Measurements from ENCODE around the gene SLC25A47.
"Not testable (repeated sequence)": the region's sequence is repeated elsewhere in the genome, so short reads cannot be mapped to it uniquely, and the experiment has no call there.

SLC25A47 gene

DNA sequence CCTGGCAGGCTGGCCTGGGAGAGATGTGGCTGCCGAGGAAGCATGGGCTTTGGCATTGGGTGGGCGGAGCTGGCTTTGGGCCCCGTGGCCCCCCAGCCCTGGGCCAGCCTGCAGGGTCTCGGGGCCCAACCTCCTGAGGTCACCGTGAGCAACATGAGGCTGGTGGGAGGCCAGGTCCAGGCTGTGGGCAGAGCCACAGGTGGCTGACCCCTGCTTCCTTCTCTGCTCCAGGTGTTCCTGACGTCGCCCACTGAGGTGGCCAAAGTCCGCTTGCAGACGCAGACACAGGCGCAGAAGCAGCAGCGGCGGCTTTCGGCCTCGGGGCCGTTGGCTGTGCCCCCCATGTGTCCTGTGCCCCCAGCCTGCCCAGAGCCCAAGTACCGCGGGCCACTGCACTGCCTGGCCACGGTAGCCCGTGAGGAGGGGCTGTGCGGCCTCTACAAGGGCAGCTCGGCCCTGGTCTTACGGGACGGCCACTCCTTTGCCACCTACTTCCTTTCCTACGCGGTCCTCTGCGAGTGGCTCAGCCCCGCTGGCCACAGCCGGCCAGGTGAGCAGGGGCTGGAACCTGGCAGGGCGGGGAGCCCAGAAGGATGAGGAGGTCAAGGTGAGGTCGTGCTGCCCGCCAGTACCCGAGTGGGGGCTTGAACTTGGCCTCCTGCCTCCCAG lies 5.5 kb downstream of the SLC25A47 start:
- DNase-seq, result no peak

DNA sequence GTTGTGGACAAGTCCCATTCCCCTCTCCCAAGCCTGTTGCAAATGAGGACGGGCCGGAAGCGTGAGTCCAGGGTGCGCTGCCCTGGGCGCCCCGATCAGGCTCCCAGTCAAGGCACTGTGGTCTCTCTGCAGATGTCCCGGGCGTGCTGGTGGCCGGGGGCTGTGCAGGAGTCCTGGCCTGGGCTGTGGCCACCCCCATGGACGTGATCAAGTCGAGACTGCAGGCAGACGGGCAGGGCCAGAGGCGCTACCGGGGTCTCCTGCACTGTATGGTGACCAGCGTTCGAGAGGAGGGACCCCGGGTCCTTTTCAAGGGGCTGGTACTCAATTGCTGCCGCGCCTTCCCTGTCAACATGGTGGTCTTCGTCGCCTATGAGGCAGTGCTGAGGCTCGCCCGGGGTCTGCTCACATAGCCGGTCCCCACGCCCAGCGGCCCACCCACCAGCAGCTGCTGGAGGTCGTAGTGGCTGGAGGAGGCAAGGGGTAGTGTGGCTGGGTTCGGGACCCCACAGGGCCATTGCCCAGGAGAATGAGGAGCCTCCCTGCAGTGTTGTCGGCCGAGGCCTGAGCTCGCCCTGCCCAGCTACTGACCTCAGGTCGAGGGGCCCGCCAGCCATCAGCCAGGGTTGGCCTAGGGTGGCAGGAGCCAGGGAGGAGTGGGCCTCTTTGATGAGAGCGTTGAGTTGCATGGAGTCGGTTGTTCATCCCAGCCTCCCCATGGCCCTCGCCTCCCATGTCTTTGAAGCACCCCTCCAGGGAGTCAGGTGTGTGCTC lies 6.3 kb downstream of the SLC25A47 start:
- no peak for DNase-seq

DNA sequence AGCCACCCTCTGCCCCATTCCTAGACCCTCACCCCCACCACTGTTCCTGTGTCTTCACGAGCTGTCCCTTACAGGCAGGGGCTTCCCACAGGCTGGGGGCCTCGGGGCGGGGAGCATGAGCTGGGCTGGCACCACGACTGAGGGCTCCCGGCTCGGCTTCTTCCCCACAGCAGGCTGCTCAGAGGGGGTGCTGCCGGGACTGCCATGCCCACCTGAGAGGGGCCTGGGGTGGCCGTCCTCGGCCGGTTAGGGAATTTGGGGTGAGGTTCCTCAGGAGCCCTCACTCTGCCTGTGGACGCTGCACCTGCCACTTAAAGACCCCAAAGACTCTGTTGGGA lies 6.8 kb downstream of the SLC25A47 start:
- DNase-seq, result no peak

DNA sequence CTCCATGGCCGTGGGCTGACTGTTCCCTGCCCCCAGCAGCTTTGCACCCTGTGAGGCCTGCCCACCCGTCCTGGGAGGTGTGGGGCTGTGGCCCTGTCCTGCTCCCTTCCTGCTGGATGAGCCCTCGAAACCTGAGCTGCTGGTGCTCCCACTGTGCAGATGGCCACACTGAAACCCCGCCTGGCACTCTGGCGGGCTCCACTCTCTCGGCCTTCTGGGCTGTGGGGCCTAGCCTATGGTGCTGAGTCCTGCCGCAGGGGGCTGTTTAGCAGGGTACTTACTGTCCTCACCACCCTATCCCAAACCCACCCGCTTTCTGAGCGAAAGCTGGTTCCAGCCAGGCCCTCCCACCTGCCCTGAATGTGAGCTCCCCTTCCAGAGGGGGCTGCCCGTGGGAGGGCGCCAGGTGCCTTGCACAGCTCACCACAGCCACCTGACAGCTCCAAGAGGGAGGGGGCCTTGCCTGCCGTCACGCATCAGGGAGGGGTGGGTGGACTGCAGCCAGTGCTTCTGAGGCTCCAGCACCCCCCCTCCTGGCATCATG lies 7.3 kb downstream of the SLC25A47 start:
- DNase-seq, result no peak

DNA sequence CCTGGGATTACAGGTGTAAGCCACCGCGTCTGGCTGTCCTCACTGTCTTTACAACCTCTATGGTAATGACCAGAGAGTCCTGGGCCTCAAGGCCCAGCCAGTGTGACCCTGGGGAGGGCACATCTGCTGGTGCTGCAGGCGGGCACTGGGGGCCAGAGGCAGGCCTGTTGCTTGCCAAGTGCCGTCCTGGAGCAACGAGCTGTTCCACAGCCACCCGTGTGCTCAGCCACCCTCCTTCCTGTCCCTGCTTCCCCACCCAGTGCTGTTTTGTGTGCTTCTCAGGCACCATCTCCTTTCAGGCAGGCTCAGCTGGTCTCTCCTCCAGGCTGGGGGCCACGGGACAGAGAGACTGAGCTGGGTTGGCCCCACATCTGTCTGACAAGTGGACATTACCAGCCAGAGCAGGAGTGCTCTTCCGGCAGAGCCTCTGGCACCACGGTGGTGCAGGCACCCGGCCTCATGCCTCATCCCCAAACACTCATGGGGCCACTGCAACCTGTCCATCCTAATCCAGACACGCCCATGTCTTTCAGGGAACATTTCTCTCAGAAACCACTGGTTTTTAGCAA lies 9.0 kb downstream of the SLC25A47 start:
- DNase-seq, result no peak

DNA sequence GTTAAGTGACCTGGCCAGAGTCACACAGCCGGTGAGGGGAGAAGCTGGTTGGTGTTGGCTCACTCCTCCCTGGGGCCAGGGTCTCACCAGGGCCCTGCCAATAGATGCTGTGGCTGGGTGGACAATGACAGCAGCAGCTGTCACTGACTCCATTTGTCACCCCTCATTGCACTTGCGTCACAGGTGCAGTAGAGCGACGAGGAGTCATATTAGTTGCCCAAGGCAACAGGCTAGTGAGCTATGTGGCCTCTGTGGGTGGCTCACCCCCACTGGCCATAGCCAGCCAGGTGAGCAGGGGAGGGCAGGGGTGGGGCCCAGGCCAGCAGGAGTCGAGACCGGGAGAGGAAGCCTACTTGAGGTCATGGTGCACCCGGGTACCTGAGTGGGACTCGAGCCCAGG lies 9.7 kb downstream of the SLC25A47 start:
- no peak for DNase-seq

DNA sequence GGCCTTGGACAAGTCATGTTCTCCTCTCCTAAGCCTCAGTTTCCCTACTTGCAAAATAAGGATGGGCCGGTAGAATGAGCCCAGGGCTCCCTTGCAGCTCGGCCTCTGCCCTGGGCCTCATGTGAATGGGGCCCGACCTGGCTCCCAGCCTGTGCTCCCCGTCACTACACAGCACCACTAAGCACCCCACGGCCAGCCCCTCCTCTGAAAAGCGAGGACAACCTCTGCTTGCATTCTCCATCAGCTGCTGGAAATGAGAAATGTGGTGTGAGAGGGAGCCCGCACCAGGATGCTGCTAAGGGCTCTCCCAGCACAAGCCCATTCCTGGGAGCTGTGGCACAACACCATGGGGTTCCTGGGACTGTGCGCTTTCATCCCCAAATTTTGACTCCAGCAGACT lies 10.2 kb downstream of the SLC25A47 start:
- no peak for DNase-seq

DNA sequence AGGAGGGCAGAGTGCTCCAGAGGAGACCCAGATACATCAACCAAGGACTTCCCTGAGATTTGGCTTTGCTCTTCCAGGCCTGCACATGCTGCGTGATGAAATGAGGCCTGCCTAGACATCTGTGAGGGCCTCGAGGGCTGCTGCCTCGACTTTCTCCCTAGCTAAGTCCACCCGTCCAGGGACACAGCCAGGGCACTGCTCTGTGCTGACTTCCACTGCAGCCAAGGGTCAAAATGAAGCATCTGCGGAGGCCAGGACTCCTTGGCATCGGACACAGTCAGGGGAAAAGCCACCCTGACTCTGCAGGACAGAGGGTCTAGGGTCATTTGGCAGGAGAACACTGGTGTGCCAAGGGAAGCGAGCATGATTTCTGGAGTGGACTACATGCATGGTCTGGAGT lies 10.7 kb downstream of the SLC25A47 start:
- no peak for DNase-seq

DNA sequence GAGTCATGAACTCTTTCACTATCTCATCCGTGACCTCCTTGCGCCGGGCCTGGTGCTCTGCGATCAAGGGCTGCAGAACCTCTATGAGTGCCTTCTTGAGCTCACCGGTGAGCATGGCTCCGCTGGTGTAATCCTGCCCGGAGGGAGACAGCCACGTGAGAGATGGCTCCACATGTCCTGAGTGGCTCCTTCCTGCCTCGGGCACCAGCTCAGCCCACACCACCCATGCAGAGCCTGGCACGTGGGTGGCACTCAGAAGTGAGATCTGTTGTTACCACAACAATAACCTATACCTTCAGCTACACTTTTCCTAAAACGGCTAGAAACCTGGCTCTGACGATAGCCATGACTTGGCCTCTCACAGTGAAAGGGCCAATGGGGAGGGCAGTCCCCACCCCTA lies 11.8 kb downstream of the SLC25A47 start:
- no peak for DNase-seq

DNA sequence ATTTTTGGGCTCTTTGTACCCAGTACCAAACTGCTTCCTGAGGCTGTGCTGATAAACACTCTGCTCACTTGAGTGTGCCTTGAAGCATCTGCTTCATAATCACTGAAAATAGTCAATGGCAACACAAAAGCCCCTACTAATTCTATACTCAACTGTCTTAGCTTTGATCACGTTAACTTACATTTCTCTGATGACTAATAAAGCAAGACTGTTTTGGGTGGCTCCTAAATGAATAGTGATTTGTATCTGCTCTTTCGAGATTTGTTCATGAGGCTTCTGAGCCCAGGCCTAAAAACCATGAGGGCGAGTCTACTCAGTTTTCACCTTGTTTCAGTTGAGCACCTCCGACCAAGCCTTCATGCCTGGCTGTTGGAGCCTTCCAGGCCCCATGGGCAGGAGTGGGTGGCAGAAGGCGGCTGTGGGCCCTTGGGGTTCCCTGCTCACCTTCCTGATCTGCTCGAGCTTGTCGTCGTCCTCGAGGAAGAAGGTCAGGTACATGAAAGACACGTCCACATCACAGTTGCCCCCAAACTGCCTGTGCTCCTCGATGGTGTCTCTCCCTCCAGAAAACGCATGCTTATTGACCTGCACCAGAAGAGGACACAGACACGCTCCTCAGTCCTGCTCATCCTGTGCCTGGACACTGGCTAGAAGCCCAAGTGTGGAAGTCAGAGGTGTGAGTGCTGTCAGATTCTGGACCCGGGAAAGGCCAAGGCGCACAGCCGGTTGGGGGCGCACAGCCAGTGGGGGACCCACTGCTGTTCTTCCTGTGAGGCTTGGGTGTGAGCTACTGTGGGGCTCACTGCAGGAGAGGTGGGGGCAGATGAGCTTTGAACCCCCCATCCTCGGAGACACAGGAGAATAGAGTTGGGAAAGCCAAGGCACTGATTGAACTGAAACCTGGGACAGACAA lies 13.7 kb downstream of the SLC25A47 start:
- no peak for DNase-seq

DNA sequence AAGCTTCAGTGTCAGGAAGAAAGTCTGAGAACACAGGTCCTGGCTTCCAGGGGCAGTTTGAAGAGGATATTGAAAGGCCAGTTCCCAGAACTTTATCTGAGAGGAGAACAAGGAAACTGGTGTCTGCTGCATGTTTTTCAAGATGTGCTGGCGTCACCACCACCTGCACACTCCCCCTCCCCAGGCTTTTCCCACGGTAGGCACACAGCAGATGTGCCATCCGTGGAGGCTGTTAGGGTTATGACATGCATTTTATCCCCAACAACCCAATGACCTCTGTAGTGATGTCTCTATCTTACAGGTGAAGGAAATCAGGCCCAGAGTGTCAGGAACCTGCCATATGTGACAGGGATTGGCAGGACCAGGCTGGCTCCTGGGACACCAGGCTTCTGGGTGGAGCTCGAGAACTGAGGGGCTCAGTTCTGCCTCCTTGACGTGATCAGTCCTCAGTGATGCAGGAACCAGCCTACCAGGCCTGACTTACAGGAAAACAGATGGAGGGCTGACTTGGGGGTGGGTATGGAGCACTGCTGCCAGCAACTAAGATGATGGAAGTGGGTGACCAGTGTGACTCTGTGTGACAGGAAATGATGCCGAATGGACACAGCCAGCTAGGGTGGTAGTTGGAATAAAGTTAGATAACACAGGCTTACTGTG lies 16.8 kb downstream of the SLC25A47 start:
- DNase-seq, result no peak

DNA sequence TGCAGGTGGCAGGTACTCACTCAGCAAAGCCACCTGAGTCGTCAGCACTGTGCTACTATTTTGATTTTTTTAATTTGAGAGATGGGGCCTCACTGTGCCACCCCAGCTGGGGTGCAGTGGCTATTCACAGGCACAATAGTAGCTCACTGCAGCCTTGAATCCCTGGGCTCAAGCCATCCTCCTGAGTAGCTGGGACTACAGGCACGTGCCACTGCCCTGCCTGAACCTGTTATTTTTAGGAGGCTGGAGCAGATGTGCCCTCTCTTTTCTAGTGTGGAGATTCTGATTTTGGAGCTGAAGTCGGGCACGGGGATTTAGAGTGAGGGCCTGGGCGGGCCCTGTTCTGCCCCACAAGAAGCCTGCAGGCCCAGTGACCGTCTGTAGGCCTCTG lies 17.3 kb downstream of the SLC25A47 start:
- DNase-seq, result no peak

DNA sequence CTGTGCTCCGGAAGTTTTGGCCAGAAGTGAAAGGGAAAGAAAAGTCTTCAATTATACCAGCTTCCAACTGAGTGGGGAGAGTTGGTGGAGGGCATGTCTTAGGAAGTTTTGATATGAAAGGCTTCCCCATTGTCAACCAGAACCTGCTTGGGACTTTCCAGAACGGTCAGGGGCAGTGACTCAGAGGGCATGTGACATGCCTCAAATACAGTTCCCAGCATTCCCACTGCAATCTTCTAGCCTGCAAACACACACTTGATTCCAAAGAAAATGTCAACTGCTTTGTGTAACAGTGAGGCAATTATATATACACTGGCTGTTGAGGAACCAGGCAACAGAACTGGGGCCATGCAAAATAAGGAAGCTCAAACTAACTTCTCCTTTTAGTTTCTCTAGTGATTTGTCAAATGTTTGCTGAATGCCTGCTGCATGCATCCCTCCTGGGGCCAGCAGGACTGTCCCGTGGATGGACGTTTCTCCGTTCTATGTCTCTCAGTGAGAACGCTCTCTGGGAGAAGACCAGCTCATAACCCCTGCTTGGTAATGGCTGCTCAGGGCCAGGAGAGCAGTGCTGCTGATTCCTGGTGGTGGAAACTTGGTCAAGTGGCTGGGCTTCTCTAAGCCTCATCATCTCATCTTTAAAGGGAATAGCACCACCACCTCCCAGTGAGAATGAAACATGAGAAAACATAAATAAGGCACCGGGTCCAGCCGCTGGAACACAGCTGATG lies 18.3 kb downstream of the SLC25A47 start:
- no peak for DNase-seq

DNA sequence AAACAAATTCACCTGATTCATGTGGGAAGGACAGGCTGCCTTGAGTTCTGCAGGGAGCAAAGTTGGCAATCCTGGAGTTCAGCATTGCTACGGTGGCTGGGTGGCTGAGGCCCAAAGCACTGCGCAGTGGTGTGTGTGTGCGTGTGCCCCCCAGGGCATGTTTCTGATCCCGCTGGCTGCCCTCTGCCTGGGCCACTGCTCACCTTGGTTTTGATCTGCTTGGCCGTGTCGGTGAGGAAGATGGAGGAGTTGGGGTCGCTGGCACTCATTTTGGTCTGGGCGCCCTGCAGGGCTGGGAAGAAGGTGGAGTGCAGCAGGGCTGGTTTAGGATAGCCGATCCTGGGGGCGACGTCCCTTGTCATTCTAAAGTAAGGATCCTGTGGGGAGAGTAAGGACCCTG lies 19.1 kb downstream of the SLC25A47 start:
- DNase-seq, result no peak

DNA sequence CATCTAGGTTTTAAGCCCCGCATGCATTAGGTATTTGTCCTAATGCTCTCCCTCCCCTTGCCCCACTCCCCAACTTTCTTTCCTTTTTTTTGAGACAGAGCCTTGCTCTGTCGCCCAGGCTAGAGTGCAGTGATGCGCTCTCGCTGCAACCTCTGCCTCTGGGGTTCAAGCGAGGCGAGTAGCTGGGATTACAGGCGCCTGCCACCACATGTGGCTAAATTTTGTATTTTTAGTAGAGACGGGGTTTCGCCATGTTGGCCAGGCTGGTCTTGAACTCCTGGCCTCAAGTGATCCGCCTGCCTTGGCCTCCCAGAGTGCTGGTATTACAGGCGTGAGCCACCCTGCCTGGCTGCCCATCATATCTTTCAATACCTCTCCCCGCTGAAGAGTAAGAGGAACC lies 19.7 kb downstream of the SLC25A47 start:
- not testable (repeated sequence) for DNase-seq

DNA sequence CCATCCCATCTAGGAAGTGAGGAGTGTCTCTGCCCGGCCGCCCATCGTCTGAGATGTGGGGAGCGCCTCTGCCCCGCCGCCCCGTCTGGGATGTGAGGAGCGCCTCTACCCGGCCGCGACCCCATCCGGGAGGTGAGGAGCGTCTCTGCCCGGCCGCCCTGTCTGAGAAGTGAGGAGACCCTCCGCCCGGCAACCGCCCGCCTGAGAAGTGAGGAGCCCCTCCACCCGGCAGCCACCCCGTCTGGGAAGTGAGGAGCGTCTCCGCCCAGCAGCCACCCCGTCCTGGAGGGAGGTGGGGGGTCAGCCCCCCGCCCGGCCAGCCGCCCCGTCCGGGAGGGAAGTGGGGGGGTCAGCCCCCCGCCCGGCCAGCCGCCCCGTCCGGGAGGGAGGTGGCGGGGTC lies 21.5 kb downstream of the SLC25A47 start:
- DNase-seq, result not testable (repeated sequence)

DNA sequence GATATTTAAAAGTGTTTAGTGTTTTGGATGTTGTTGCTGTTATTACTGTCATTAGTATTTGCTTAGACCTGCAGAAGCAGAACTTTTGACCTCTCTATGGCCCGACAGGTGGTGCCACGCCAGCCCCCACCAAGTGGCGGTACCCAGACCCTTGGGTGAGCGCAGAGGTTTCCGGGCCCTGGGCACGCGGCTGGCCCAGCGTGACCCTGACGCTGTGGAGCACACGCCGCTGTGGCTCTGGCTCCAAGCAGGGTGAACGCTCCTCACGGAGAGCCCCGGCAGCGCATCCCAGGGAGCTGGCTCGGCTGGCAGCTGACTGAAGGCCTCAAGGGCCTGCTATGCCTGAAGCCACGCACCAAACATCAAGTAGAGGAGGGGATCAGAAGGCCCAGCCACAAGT lies 22.6 kb downstream of the SLC25A47 start:
- DNase-seq, result no peak

DNA sequence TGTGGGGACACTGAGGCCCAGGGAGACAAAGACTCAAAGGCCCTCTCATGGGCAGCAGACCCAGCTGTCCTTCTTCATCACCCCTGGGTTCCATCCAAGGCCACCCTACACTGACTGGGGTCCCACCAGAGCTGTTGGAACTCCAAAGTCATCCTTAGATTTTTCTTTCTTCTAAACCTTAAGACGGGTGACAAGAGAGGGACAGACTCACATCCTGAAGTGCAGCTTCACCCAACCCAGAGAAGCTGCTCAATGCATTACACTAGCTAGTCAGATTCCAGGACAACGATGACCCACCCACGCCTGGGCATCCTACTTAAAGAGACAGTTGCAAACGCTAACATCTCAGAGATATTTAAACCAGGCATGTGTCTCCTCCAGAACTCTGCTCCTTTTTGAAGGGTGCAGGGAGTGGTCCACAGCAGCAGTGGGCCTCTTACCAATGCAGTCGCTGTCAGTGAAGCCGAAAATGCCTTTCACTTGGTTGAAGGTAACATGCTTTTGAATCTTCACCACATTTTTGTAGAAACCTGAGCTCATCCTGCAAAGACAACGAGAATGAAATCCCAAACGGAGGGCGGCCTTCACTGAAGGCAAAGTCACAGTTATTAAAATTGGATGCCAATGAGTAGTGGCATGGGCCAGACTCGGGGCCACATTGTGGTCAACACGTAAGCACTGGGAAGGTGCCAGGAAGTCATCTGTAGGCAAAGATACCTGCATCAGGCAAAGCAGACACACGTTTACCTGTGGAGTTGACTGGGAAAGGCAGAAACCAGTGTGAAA lies 23.4 kb downstream of the SLC25A47 start:
- DNase-seq, result no peak

DNA sequence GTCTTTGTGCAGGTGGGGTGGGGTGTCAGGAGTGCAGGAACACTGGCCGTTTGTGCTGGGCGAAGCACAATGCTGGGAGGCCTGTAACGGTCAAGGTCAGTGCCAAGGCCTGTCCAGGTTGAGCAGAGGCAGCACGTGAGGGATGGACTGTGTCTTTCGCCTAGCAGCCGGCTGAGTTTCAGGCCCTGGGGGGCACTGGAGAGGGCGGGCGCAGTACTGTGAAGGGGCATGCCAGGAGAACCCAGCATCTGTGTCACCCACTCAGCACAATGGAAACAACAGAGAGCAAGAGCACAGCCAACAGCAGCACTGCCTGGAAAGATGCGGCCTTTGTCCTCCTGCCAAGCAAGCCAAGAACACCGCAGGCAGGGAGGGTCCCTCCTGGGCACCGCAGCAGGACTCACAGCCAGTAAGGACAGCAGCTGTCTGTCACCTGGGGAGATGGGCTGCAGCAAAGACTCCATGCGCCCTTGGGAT lies 25.2 kb downstream of the SLC25A47 start:
- DNase-seq, result no peak

DNA sequence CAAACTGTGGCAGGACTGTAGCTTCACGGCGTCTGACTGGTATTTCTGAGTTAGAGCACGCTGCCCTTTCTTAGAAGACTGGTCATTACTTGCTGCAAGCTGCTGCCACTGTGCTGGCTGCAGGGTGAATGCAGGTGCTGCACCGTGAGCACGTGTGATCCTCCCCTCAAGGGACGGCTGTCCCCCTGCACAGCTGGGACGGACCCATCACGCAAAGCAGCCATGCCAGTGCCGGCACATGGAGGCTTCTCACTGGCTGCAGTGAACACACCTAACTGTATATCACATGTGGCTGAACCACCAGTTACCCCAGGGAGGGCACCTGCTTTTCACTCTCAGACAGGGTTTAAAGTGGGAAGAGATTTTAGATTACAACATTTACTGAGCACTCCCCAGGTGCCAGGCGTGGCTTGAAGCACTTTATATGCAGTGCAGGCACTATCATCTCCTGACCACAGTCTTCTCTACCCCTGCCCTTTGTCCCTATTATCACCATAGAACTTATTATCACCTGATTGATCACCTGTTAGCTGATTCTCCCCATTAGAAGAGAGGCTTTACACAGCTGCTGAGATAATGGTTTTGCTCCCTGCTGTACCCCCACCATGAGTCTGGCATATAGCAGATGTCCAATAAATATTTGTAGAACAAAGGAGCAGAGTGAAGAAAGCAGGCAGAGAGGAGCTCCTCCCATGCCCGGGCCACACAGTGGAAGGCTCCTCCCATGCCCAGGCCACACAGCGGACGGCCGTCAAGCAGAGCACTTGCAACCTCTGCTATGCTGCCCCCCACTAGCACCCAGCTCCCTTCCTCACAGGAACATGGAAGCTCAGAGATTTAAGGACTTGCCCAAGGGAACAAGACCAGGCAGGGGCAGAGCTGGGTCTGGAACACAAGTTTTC lies 25.9 kb downstream of the SLC25A47 start:
- no peak for DNase-seq

Data from NCI-H526 treated with DMSO at 0.1 percent for 48 hours (cell line).